ENCODE measurements around the gene GLRX.

DNA sequence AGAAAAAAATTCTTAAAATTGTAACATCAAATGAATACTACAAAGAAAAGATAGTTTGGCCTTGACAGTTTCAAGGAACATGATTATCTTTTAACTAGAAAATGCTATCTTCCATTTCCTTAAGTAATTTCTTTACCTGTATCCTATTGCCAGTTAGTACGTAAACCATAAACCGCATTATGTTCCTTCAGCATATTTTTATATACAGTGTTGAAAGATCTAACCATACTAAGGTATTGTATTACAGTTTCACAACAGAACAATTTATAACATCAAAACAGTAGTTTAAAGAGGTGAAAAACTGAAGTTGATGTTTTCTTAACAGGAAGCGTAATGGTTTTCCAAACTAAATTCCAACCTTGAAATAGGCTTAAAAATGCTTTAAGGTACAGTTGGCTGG lies 45.1 kb downstream of the GLRX start:
- TF ChIP-seq CTCF (optimal IDR thresholded peaks at IDR 0.05 in 1 of 3, IDR thresholded peaks at IDR 0.05 in 1 of 3, conservative IDR thresholded peaks at IDR 0.05 in 1 of 3; ENCODE audit: extremely low read depth in 1 of 3, insufficient read depth in 2 of 3, low read length in 3 of 3): no peak
- TF ChIP-seq EZH2 (IDR thresholded peaks at IDR 0.05; ENCODE audit: low read length): no peak
